Ishikawa (cell line): ENCODE results near the gene CNN3.
A peak's percentile ranks its signal among the peaks of the same experiment; 100 is the strongest.

ENCODE experiments used
- CEBPB ChIP-seq: IDR thresholded peaks from 2 replicates; pipeline ENCODE4 v1.6.1; 2012
- CREB1 ChIP-seq: IDR thresholded peaks from 2 replicates; pipeline ENCODE4 v1.6.1; 2012; ENCODE audit warnings: low read depth
- EGR1 ChIP-seq: IDR thresholded peaks from 2 replicates; pipeline ENCODE4 v1.6.1; 2012
- EP300 ChIP-seq: IDR thresholded peaks from 2 replicates; pipeline ENCODE4 v1.6.1; 2012; ENCODE audit warnings: borderline replicate concordance
- FOXM1 ChIP-seq: IDR thresholded peaks from 2 replicates; pipeline ENCODE4 v1.6.1; 2012; ENCODE audit warnings: low read depth, borderline replicate concordance
- MAX ChIP-seq: IDR thresholded peaks from 2 replicates; pipeline ENCODE4 v1.6.1; 2012
- NFIC ChIP-seq: IDR thresholded peaks from 2 replicates; pipeline ENCODE4 v1.6.1; 2012
- RAD21 ChIP-seq: IDR thresholded peaks from 2 replicates; pipeline ENCODE4 v1.6.1; 2012; ENCODE audit warnings: low read depth
- REST ChIP-seq: IDR thresholded peaks from 2 replicates; pipeline ENCODE4 v1.6.1; 2012; ENCODE audit warnings: low read depth, mild to moderate bottlenecking
- TAF1 ChIP-seq: IDR thresholded peaks from 2 replicates; pipeline ENCODE4 v1.6.1; 2012; ENCODE audit warnings: low read depth, mild to moderate bottlenecking
- TCF12 ChIP-seq: IDR thresholded peaks from 2 replicates; pipeline ENCODE4 v1.6.1; 2012; ENCODE audit warnings: low read depth
- TEAD4 ChIP-seq: IDR thresholded peaks from 2 replicates; pipeline ENCODE4 v1.6.1; 2012
- USF1 ChIP-seq: IDR thresholded peaks from 2 replicates; pipeline ENCODE4 v1.6.1; 2012
- YY1 ChIP-seq: IDR thresholded peaks from 2 replicates; pipeline ENCODE4 v1.6.1; 2012; ENCODE audit warnings: low read depth
- ZBTB7A ChIP-seq: IDR thresholded peaks from 2 replicates; pipeline ENCODE4 v1.6.1; 2012; ENCODE audit warnings: low read depth

The CNN3 gene

GRCh38 chr1:94934551-94934950, 7.6 kb upstream of the CNN3 start:
- TF ChIP-seq MAX = no peak
- 0 out of 2 replicates have a peak, but pooled peaks have one; percentile 35 for TF ChIP-seq NFIC

- no peak for TF ChIP-seq RAD21
These were observed 4.4 kb upstream of the CNN3 start for GRCh38 chr1:94931254-94931841.

GRCh38 chr1:94929351-94930217, 2.7 kb upstream of the CNN3 start:
- TF ChIP-seq CEBPB (no peak), YY1 (no peak), ZBTB7A (no peak), USF1 (no peak), FOXM1 (no peak), EGR1 (no peak), CREB1 (no peak), TCF12 (no peak), NFIC (no peak), MAX (no peak), RAD21 (no peak), REST (no peak), TEAD4 (no peak), EP300 (no peak), TAF1 (no peak)

- TF ChIP-seq CREB1 (no peak), TCF12 (no peak), CEBPB (no peak), NFIC (no peak), TEAD4 (no peak), FOXM1 (no peak), EP300 (no peak), RAD21 (no peak), REST (no peak), YY1 (no peak), MAX (no peak), USF1 (no peak), EGR1 (no peak), ZBTB7A (no peak), TAF1 (no peak)
These were observed 1.5 kb upstream of the CNN3 start for GRCh38 chr1:94928293-94928939.

- TF ChIP-seq MAX = no peak
These were observed 680 bp upstream of the CNN3 start for GRCh38 chr1:94927405-94928175.
